HG02623 (cell line): ENCODE data around the gene DIS3L2.

Experiments used
- ATAC-seq: cut with Tn5 transposase; IDR thresholded peaks from one replicate; pipeline ENCODE4 v1.9.1; 2021; ENCODE audit warnings: moderate library complexity; ENCODE audit not compliant: unreplicated experiment

Gene DIS3L2

GRCh38 chr2:232219932-232220331 is 258.4 kb downstream of the DIS3L2 start:
- no peak for ATAC-seq

DNA sequence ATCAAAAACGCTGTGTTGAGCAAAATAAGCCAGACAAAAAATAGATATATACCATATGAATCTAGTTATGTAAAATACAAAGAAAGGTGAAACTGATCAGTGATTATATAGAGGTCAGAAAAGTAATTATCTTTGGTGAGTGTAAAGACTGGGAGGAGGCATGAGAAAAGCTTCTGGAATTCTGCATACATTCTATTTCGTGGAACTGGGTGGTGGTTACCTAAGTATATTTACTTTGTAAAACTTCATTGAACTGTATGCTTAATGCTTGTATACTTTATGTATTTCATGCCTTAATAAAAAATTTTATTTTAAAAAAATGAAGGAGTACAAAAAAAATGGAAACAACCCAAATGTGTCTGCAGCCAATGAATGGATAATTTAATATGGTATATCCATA is 263.9 kb downstream of the DIS3L2 start:
- ATAC-seq, result no peak

DNA sequence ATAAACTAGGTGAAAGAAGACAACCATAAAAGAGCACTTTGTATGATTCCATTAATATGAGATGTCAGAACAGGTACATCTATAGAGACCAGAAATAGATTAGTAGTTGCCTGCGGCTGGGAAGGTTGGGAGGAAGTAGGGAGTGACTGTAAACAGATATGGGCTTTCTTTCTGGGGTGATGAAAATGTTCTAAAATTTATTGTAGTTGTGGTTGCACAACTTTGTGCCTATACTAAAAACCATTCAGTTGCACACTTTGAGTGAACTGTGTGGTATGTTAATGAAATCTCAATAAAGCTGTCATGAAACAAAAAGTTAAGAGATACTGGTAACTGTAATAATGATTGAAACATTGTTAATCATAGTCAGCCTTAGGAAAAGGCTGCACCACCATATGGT is 264.4 kb downstream of the DIS3L2 start:
- no peak for ATAC-seq

DNA sequence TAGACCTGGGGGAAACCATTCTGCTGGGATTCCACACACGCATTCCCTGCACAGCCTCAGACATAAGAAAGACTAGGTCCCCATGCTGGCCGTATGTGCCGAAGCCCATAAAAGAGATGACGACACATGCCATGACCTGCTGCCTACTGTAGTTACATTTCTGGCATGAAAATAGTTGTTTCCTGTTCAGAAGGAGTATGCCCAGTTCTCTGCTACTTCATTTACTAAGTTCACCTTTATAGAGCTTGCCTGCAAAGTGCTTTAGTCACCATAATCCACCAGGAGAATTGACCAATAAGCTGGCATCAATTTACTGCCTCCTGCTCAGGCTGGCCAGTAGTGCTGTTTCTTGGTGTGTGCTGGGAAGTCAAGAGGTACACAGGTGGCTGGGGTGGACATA is 266.8 kb downstream of the DIS3L2 start:
- ATAC-seq, result no peak

DNA sequence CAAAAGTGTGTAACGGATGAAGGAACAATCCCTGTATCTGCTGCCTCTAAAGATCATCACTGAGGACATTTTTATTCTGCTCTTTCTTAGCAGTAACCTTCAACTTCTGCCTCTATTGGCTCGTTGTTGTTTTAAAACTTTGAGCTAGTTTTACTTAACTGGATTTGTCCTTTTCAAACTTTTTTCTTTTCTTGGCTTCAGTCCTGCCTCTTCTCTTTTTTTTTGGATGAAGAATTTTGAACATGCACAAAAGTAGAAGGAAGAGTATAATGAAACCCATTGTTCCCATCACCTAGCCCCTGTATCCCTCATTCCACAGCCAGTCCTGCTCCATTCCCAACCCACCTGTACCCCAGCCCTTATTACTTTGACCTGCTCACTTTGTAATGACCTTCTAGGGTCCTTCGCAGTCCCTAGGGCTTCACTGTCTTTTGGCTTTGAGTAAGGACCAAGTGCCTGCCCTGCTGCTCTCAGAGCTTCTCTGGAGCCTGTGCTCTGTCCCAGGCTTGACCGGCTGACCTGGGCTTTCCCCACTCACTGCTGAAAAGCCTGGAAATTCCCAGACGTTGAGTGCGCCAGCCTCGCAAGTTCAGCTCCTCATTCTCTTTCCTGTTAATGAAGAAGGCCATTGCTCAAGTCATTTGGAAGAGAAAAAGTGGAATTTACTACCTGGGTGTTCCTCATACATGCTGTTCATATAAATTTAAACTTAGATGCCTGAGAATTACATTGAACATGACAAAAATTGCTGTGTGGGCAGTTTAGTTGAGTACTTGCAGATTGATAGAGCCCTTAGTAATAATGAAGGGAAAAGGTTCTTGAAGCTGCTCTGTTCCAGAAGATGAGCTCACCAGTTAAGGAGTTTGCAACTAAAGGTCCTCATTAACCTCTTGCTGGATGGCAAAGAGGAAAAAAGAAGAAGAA is 267.7 kb downstream of the DIS3L2 start:
- no peak for ATAC-seq

DNA sequence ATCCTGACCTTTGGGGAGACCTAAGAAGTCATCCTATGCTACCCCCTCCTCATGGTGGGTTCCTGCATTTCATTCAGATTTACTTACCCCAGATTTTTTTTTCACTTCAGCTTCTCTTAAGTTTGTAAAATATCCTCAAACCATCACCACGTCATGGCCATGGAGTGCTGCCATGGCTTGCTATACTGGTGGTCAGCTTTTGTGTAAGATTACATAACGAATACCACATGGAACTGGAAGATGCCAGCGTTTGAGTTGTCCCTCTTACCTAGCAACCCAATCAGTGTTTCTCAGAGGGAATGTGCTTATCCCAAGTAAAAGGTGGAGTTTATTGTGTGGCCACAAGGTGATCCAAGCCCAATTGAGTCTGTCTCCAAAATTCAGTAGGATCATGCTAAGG is 268.4 kb downstream of the DIS3L2 start:
- ATAC-seq, result no peak

DNA sequence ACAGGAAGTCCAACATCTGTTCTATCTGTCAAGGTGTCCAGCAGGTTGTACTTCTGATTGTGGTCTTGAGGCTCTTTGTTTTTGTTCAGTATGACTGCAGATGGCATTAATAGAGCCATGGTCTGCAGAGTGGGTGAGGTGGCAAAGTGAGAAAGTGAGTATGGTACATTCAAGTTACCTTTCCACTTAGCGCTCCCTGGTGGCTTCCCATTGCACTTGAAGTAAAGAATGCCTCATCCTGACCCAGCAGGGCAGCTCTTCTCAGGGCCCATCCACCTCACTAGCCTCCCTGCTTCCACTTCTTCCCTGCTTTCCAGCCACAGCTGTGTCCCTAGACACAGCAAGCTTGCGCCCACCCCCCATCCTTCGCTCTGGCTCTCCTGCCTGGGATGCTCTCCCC is 269.0 kb downstream of the DIS3L2 start:
- no peak for ATAC-seq

GRCh38 chr2:232231554-232231953 is 270.0 kb downstream of the DIS3L2 start:
- no peak for ATAC-seq

DNA sequence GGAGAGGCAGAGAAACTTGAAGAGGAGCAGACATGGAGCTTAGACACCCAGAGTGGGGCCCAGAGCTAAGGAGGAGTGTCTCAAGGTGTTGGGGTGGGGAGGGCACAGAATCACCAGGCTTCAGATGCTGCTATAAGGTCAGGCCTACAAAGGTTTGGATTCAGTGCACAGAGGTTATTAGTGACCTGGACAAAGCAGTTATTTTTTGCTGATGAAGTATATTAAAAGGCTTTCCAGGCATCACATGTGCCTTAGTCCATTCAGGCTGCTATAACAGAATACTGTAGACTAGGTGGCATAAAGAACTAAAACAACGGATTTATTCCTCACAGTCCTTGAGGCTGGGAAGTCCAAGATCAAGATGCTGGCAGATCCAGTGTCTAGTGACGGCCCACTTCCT is 271.4 kb downstream of the DIS3L2 start:
- no peak for ATAC-seq

DNA sequence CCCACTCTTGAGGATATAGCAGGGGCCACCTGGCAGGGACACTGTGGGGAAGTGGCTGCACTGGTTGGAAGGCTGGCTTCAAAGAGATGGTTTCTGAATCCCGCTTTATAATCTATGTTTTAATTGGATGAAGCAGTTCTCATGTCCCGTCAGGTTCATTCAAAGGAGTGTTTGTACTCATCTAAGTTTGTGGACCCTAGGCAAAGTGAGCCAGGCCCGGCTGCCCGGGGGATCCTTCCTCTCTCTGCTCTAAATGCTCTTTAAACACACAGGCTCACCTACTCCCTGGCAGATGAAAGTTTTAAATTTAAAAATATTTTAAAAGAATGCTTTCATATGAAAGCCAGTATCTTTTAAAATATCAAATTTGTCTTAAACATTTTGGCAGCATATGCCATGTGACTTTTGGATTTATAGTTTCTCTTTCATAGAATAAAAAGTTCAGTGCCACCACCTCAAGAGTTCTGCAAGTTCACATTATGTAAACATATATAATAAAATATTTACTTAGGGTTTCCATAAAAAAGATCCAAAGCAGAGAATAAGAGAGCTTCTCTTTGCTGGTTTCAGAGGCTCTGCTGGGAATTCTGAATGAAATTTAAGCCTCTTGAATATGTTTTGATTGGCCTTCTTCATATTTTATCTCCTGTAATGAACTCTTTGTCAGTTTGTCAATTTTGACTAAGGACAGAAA is 273.6 kb downstream of the DIS3L2 start:
- no peak for ATAC-seq

GRCh38 chr2:232235716-232236115 is 274.2 kb downstream of the DIS3L2 start:
- no peak for ATAC-seq

GRCh38 chr2:232236200-232236599 is 274.7 kb downstream of the DIS3L2 start:
- peak; percentile 70 for ATAC-seq

DNA sequence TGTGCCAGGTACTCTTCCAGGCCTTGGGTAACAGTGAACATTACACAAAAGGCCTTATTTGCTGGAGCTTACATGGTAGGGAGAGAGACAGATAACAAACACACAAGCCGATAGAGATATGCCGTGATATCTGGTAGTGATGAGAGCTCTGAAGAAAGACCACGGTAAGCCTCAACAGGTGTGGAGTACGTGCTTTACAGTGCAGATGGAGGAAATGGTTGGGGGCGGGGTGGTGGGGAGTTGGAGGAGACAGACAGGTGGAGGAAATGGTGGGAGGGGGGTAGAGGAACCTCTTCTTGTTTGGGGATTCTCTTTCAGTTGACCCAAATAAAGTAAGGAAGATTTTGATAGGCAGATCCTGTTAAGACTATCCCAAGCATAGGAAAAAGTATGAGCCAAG is 276.0 kb downstream of the DIS3L2 start:
- ATAC-seq, result no peak

- no peak for ATAC-seq
Observed at GRCh38 chr2:232238108-232238507, 276.6 kb downstream of the DIS3L2 start.

DNA sequence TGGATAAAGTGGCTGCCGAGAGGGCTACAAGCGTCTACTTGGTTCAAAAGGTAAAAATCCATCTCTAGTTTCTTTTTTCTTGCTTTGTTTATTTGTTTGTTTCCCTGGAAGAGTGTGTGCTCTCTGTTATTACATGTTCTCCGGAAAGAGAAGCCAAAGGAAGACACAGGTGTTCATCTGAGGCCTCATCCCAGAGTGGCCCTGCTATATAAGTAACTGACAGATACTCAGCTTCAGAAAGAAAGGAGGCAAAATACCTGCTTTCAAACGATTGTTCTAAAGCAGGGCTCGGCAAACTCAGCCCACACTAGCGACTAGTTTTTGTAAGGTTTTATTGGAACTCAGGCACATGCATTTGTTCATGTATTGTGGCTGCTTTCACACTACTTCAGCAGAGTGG is 277.1 kb downstream of the DIS3L2 start:
- ATAC-seq, result no peak

DNA sequence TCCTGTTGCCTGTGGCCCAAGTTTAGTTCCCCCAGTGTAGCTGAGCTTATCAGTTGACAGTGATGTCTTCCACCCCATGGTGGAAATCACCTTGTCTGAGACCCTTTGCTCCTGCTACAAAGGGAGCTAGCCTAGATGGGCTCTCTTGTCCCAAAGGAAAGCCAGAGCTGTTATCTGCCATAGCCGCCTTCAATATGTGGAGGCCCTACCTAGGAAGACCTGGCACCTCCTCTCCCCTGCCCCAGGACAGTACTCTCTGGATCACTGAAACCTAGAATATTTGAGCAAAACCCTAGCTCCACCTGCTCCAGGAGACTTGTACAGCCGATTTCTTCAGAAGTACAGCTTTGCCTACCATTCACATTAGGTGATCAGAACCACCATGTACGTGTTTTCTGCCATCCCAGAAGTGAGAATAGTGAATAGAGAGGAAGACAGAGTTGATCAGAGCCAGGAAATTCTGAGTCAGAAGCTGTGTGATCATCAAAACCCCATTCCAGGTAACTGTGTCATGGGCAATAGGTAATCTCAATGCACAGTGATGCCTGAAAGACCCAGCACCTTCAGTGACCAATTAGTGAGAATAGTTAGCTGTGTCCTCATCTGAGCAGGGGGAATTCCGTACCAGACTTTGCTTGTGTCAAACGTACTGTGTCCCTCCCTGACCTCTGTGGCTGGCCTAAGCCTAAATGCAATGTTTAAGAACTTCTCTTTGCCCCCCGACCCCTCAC is 278.6 kb downstream of the DIS3L2 start:
- no peak for ATAC-seq

GRCh38 chr2:232240906-232241305 is 279.4 kb downstream of the DIS3L2 start:
- no peak for ATAC-seq

DNA sequence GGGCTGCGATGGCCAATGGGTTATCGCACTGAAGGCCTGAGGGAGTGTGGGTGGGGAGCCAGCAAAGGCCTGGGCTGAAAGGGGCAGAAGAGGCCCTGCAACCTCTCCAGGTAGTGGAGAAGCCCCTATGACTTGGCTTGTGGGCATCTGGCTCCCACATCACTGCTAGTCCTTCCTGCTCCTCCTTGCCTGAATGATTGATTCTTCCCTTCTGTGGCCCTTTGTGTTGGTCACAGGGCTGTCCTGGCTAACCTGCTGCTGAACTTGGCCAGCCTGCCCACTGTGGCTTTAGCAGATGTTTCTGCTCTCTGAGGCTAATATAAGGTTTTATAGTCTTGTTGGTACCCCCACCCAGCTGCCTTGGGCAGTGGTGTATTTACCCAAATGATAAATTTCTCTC is 280.8 kb downstream of the DIS3L2 start:
- ATAC-seq, result no peak

DNA sequence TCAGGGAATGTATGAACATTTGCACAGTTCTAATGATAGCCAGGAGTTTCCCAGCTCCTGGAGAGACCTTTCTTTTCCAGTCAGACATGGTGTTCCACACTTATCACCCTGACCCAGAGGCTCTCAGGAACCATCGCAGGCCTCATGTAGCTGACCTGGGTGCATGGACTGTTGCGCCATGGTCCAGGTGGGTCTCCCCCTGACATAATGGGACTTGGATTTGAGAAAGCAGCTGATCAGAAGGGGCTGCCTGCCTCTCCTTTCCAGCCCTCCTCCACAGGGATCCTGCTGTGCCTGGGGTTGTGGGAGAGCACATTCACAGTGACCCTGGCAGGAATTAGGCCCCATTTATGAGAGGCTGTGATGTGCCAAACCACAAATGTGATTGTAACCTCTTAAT is 283.6 kb downstream of the DIS3L2 start:
- no peak for ATAC-seq

- no peak for ATAC-seq
Observed at GRCh38 chr2:232246245-232246644, 284.7 kb downstream of the DIS3L2 start.

- ATAC-seq, result no peak
Observed at GRCh38 chr2:232249096-232249495, 287.6 kb downstream of the DIS3L2 start.
